ENCODE measurements around the gene ANKRD34A. TPM values are rescaled to one million over a fixed set of nuclear protein-coding genes. Genes with fewer than 3 reads are reported as not detected.

ANKRD34A gene
- total RNA-seq, 1 experiment from 2014 or later: 0.22 TPM

- TF ChIP-seq ARID4B (CRISPR knock-in tag; IDR thresholded peaks at IDR 0.05; ENCODE audit: borderline replicate concordance) (peak; percentile 79; the same call in 1 of the 2 replicates), ETV6 (CRISPR knock-in tag; IDR thresholded peaks at IDR 0.05) (peak; percentile 90), MXD4 (CRISPR knock-in tag; IDR thresholded peaks at IDR 0.05; ENCODE audit: borderline replicate concordance) (no peak), GABPB1 (CRISPR knock-in tag; IDR thresholded peaks at IDR 0.05) (peak; percentile 65; the same call in 1 of the 2 replicates), HMGXB4 (CRISPR knock-in tag; IDR thresholded peaks at IDR 0.05) (no peak), NFYB (CRISPR knock-in tag; conservative IDR thresholded peaks at IDR 0.05; ENCODE audit: low read depth) (peak; percentile 99), NFE2L1 (CRISPR knock-in tag; IDR thresholded peaks at IDR 0.05) (peak; percentile 32; the same call in 1 of the 2 replicates), USF2 (CRISPR knock-in tag; IDR thresholded peaks at IDR 0.05) (no peak; the same call in 1 of the 2 replicates), ZNF138 (CRISPR knock-in tag; conservative IDR thresholded peaks at IDR 0.05) (no peak), MAX (CRISPR knock-in tag; IDR thresholded peaks at IDR 0.05) (peak; percentile 78), IRF1 (CRISPR knock-in tag; IDR thresholded peaks at IDR 0.05) (peak; percentile 23; the same call in 1 of the 2 replicates), E2F5 (CRISPR knock-in tag; IDR thresholded peaks at IDR 0.05) (no peak), ZNF281 (CRISPR knock-in tag; IDR thresholded peaks at IDR 0.05) (no peak), E2F1 (CRISPR knock-in tag; IDR thresholded peaks at IDR 0.05) (0 out of 2 replicates have a peak, but pooled peaks have one; percentile 41), E2F4 (CRISPR knock-in tag; IDR thresholded peaks at IDR 0.05; ENCODE audit: borderline replicate concordance, low read depth) (no peak), ZNF532 (CRISPR knock-in tag; IDR thresholded peaks at IDR 0.05; ENCODE audit: borderline replicate concordance) (no peak)
Measured at GRCh38 chr1:145996433-145997015, 32.1 kb upstream of the ANKRD34A start, which contains the start of gene TXNIP (continued).
